GM18870 (cell line): ENCODE data around the gene CGRRF1.

Experiments used
- ATAC-seq: cut with Tn5 transposase; IDR thresholded peaks from one replicate; pipeline ENCODE4 v1.9.1; 2021; ENCODE audit warnings: moderate library complexity; ENCODE audit not compliant: unreplicated experiment

Gene CGRRF1

GRCh38 chr14:54509546-54510501 lies at the start of gene CGRRF1:
Gene CGRRF1, plus strand, starts transcription at chr14:54509906. Its CDS starts 54 bp downstream, at chr14:54509960.
- peak; percentile 95 for ATAC-seq

GRCh38 chr14:54462048-54462447 lies 47.7 kb upstream of the CGRRF1 start:
- no peak for ATAC-seq

- no peak for ATAC-seq
These were observed 44.1 kb upstream of the CGRRF1 start for GRCh38 chr14:54465654-54466053.

- no peak for ATAC-seq
These were observed 42.4 kb upstream of the CGRRF1 start for GRCh38 chr14:54467280-54467679.

GRCh38 chr14:54470701-54471100 lies 39.0 kb upstream of the CGRRF1 start:
- no peak for ATAC-seq

- ATAC-seq = no peak
These were observed 38.1 kb upstream of the CGRRF1 start for GRCh38 chr14:54471641-54472040.

GRCh38 chr14:54472315-54472714 lies 37.4 kb upstream of the CGRRF1 start:
- ATAC-seq = no peak

- ATAC-seq = no peak
These were observed 35.4 kb upstream of the CGRRF1 start for GRCh38 chr14:54474232-54474793.

GRCh38 chr14:54475187-54475899 lies 34.4 kb upstream of the CGRRF1 start:
- ATAC-seq = no peak

- no peak for ATAC-seq
These were observed 33.8 kb upstream of the CGRRF1 start for GRCh38 chr14:54475911-54476310.

- no peak for ATAC-seq
These were observed 31.0 kb upstream of the CGRRF1 start for GRCh38 chr14:54478636-54479215.

- ATAC-seq = no peak
These were observed 28.7 kb upstream of the CGRRF1 start for GRCh38 chr14:54480830-54481562.

- ATAC-seq = no peak
These were observed 28.0 kb upstream of the CGRRF1 start for GRCh38 chr14:54481695-54482094.

GRCh38 chr14:54483073-54483745 lies 26.5 kb upstream of the CGRRF1 start:
- ATAC-seq = no peak

GRCh38 chr14:54483846-54484245 lies 25.9 kb upstream of the CGRRF1 start:
- no peak for ATAC-seq

- no peak for ATAC-seq
These were observed 23.0 kb upstream of the CGRRF1 start for GRCh38 chr14:54486685-54487084.

GRCh38 chr14:54487771-54488170 lies 21.9 kb upstream of the CGRRF1 start:
- ATAC-seq = no peak

GRCh38 chr14:54488318-54488645 lies 21.4 kb upstream of the CGRRF1 start:
- ATAC-seq = no peak

GRCh38 chr14:54488646-54489317 lies 20.9 kb upstream of the CGRRF1 start, which contains the start of gene GMFB:
Gene GMFB, minus strand, starts transcription at chr14:54488980. Its CDS starts 53 bp downstream, at chr14:54488927.
- ATAC-seq = peak; percentile 76

GRCh38 chr14:54489318-54489683 lies 20.4 kb upstream of the CGRRF1 start:
- ATAC-seq = peak; percentile 16
